SJSA1 (cell line): ENCODE data around the gene IGF2R. TPM values are rescaled to one million over a fixed set of nuclear protein-coding genes. Genes with fewer than 3 reads are reported as not detected.
"Not testable (repeated sequence)": the region's sequence is repeated elsewhere in the genome, so short reads cannot be mapped to it uniquely, and the experiment has no call there.

ENCODE experiments used
- DNase-seq, 2 experiments: peaks; one replicate each; pipeline ENCODE4 v3.0.0-alpha.2; 2015 to 2020; ENCODE audit warnings: low spot score in 2 of 2, low read depth in 1 of 2
- H3K27ac ChIP-seq: fragments of 250-450 bp; sonication (Bioruptor Pico); 2 replicates; pipeline ENCODE4 v1.5.1; 2020; ENCODE audit warnings: mild to moderate bottlenecking, moderate library complexity
- H3K27me3 ChIP-seq: fragments of 250-450 bp; sonication (Bioruptor Pico); replicated peaks from 2 replicates; pipeline ENCODE4 v1.5.1; 2020; ENCODE audit warnings: mild to moderate bottlenecking, moderate library complexity
- H3K36me3 ChIP-seq: fragments of 250-450 bp; sonication (Bioruptor Pico); 2 replicates; pipeline ENCODE4 v1.5.1; 2020; ENCODE audit warnings: mild to moderate bottlenecking
- H3K4me1 ChIP-seq: fragments of 250-450 bp; sonication (Bioruptor Pico); replicated peaks from 2 replicates; pipeline ENCODE4 v1.6.1; 2021; ENCODE audit warnings: mild to moderate bottlenecking
- H3K4me3 ChIP-seq: fragments of 250-450 bp; sonication (Bioruptor Pico); 2 replicates; pipeline ENCODE4 v1.5.1; 2020; ENCODE audit warnings: mild to moderate bottlenecking
- H3K9me3 ChIP-seq: fragments of 250-450 bp; sonication (Bioruptor Pico); replicated peaks from 2 replicates; pipeline ENCODE4 v1.5.1; 2020; ENCODE audit warnings: mild to moderate bottlenecking
- total RNA-seq: library from RNA; depleted of rRNA; stranded (reverse); fragments of >200 nt; shearing (Covaris generic); gene quantifications from 2 replicates; pipeline ENCODE4 v1.2.3, GENCODE V29; 2014; rRNA removed

The IGF2R gene, protein sequence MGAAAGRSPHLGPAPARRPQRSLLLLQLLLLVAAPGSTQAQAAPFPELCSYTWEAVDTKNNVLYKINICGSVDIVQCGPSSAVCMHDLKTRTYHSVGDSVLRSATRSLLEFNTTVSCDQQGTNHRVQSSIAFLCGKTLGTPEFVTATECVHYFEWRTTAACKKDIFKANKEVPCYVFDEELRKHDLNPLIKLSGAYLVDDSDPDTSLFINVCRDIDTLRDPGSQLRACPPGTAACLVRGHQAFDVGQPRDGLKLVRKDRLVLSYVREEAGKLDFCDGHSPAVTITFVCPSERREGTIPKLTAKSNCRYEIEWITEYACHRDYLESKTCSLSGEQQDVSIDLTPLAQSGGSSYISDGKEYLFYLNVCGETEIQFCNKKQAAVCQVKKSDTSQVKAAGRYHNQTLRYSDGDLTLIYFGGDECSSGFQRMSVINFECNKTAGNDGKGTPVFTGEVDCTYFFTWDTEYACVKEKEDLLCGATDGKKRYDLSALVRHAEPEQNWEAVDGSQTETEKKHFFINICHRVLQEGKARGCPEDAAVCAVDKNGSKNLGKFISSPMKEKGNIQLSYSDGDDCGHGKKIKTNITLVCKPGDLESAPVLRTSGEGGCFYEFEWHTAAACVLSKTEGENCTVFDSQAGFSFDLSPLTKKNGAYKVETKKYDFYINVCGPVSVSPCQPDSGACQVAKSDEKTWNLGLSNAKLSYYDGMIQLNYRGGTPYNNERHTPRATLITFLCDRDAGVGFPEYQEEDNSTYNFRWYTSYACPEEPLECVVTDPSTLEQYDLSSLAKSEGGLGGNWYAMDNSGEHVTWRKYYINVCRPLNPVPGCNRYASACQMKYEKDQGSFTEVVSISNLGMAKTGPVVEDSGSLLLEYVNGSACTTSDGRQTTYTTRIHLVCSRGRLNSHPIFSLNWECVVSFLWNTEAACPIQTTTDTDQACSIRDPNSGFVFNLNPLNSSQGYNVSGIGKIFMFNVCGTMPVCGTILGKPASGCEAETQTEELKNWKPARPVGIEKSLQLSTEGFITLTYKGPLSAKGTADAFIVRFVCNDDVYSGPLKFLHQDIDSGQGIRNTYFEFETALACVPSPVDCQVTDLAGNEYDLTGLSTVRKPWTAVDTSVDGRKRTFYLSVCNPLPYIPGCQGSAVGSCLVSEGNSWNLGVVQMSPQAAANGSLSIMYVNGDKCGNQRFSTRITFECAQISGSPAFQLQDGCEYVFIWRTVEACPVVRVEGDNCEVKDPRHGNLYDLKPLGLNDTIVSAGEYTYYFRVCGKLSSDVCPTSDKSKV (N-terminal part only)
- 29.4 and 54.7 TPM in 2 replicates for total RNA-seq

- DNase-seq = peak; percentile 71 to 90
- H3K27ac ChIP-seq = peak within 1 kb of the TSS; percentile 88
- peaks cover 16% of the 10 kb centered on the region for H3K4me1 ChIP-seq
- H3K36me3 ChIP-seq = peaks cover 5% of the 10 kb centered on the region
- peak within 1 kb of the TSS; percentile 96 for H3K4me3 ChIP-seq
- H3K27me3 ChIP-seq = no peaks in the 10 kb centered on the region
- H3K9me3 ChIP-seq = no peaks in the 10 kb centered on the region
These were observed at the start of gene IGF2R for GRCh38 chr6:159968295-159969203. IGF2R (plus strand) TSS chr6:159969082; CDS start chr6:159969247, 165 bp downstream.

- Histone ChIP-seq H3K27ac (no peak overlapping the region), H3K27me3 (no peaks in the 10 kb centered on the region)
These were observed 49.1 kb upstream of the IGF2R start for GRCh38 chr6:159919800-159920199.

DNA sequence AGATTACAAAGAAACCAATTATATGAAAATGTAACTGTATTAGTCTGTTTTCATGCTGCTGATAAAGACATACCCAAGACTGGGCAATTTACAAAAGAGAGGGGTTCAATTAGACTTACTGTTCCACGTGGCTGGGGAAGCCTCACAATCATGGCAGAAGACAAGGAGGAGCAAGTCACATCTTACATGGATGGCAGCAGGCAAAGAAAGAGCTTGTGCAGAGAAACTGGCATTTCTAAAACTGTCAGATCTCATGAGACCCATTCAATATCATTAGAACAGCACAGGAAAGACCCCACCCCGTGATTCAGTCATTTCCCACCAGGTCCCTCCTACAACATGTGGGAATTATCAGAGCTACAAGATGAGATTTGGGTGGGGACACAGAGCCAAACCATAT lies 44.7 kb upstream of the IGF2R start:
- H3K27me3 ChIP-seq, H3K36me3 ChIP-seq, DNase-seq, H3K4me3 ChIP-seq, H3K27ac ChIP-seq, H3K4me1 ChIP-seq, H3K9me3 ChIP-seq: not testable (repeated sequence)

More at GRCh38 chr6:159919800-159920199, 49.1 kb upstream of the IGF2R start:
- Histone ChIP-seq H3K4me3 (no peak overlapping the region), H3K36me3 (no peaks in the 10 kb centered on the region), H3K4me1 (no peaks in the 10 kb centered on the region), H3K9me3 (no peaks in the 10 kb centered on the region)
- no peak for DNase-seq

DNA sequence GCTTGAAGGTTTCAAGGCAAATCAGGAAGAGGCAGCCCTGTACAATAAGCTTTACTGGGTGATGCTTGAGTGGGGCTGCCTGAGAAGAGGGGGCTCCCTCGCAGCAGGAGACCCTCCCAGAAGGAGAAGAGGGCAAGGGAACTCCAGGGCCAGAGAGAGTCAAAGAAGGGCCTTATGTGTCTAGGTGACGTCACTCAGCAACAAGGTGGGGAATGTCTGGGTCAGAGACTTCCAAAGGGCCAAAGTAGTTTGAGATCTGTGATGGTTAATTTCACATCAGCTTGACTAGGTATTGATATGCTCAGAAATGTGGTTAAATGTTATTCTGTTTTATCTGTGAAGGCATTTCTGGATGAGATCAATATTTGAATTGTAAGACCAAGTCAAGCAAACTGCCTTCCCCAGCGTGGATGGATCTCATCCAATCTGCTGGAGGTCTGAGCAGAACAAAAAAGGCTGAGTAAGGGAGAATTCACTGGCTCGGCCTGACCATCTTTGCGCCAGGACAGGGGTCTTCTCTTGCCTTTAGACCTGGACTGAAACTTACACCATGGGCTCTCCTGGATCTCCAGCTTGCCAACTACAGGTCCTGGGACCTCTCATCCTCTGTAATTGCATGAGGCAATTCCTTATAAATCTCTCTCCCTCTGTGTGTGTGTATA lies 42.2 kb upstream of the IGF2R start:
- Histone ChIP-seq H3K4me3 (no peak overlapping the region), H3K4me1 (no peaks in the 10 kb centered on the region), H3K36me3 (no peaks in the 10 kb centered on the region), H3K9me3 (no peaks in the 10 kb centered on the region), H3K27me3 (no peaks in the 10 kb centered on the region), H3K27ac (no peak overlapping the region)
- no peak for DNase-seq

- H3K27me3 ChIP-seq = no peaks in the 10 kb centered on the region
- H3K4me1 ChIP-seq = no peaks in the 10 kb centered on the region
- no peaks in the 10 kb centered on the region for H3K9me3 ChIP-seq
- H3K36me3 ChIP-seq = no peaks in the 10 kb centered on the region
- H3K27ac ChIP-seq = no peak overlapping the region
- H3K4me3 ChIP-seq = no peak overlapping the region
- DNase-seq = no peak
These were observed 39.1 kb upstream of the IGF2R start for GRCh38 chr6:159929819-159930218.

DNA sequence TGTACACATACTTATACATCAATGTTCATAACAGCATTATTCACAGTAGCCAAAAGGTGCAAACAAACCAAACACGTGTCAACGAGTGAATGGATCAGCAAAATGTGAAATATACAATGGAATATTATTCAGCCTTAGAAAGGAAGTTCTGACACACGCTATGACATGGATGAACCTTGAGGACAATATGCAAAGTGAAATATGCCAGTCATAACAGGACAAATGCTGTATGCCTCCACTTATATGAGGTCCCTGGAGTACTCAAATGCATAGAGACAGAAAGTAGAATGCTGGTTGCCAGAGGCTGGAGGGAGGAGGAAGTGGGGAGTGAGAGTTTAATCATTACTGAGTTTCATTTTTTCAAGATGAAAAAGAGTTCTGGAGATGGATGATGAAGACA lies 37.8 kb upstream of the IGF2R start:
- no peaks in the 10 kb centered on the region for H3K9me3 ChIP-seq
- no peaks in the 10 kb centered on the region for H3K4me1 ChIP-seq
- DNase-seq = no peak

DNA sequence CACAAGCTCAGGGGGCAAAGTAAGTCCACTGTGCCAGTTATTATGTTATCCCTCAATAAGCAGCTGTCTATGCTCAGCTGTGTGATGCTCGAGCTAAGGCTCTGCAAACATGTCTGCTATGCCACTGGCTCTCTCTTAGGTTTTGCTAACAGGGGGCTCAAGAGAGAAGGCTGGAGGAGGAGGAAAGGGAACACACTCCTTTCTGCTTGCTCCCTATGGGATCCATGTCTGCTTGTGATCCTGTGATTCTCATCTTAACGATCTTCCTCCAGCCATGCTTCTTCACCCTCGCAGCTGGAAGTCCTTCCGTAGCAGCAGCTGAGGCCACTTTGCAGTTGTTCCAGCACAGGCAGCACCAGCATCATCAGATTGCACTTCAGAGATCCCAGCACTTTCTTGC lies 37.0 kb upstream of the IGF2R start:
- H3K4me3 ChIP-seq = no peak overlapping the region
- H3K9me3 ChIP-seq = no peaks in the 10 kb centered on the region
- no peak for DNase-seq
- H3K27ac ChIP-seq = no peak overlapping the region
- H3K27me3 ChIP-seq = no peaks in the 10 kb centered on the region
- H3K4me1 ChIP-seq = no peaks in the 10 kb centered on the region
- H3K36me3 ChIP-seq = no peaks in the 10 kb centered on the region

More for the DNA sequence above, 37.8 kb upstream of the IGF2R start:
- Histone ChIP-seq H3K27ac (no peak overlapping the region), H3K4me3 (no peak overlapping the region), H3K27me3 (no peaks in the 10 kb centered on the region), H3K36me3 (no peaks in the 10 kb centered on the region)

GRCh38 chr6:159933077-159933476 lies 35.8 kb upstream of the IGF2R start:
- no peaks in the 10 kb centered on the region for H3K27me3 ChIP-seq
- no peaks in the 10 kb centered on the region for H3K36me3 ChIP-seq
- no peak overlapping the region for H3K27ac ChIP-seq
- no peaks in the 10 kb centered on the region for H3K9me3 ChIP-seq
- no peaks in the 10 kb centered on the region for H3K4me1 ChIP-seq
- no peak for DNase-seq
- H3K4me3 ChIP-seq = no peak overlapping the region

DNA sequence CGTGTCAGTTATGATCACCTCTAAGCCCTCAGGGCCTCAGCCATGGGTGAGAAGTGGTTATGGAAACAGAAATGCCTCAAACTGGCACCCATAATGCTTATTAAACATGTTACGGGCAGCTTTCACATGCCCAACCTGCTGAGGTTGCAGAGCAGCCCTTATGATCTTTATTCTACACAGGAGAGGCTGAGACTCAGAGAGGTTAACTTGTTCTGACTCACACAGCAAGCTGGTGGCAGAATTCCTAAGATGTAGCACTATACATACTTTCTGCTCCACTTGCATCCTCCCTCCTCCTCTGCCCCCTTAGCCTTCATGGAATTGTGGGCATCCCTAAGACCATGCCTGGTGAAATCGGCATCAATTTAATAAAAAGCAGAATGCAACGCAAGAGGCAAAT lies 34.7 kb upstream of the IGF2R start:
- Histone ChIP-seq H3K4me1 (no peaks in the 10 kb centered on the region), H3K27me3 (no peaks in the 10 kb centered on the region), H3K36me3 (no peaks in the 10 kb centered on the region), H3K9me3 (no peaks in the 10 kb centered on the region), H3K4me3 (no peak overlapping the region), H3K27ac (no peak overlapping the region)
- DNase-seq = no peak

DNA sequence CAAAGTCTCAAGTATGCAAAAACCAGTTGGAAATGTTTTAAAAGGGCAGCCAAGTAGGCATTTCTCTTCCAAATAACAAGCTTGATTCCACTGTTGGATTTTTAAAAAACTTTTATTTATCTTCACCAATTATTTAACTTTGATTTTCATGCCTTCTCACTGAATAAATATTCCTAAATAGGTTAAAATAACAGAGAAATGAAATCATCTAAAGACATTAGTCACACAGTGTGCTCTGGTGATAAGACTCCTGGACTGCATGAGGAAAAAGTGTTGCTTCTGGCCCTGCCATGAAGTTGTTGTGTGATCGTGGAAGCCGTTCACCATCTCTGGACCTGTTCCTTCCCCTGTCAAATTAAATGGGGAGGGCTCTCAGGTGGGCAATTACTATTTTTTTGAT lies 33.8 kb upstream of the IGF2R start:
- H3K4me1 ChIP-seq = no peaks in the 10 kb centered on the region
- H3K36me3 ChIP-seq = no peaks in the 10 kb centered on the region
- H3K27me3 ChIP-seq = no peaks in the 10 kb centered on the region
- no peak for DNase-seq
- no peaks in the 10 kb centered on the region for H3K9me3 ChIP-seq
- no peak overlapping the region for H3K4me3 ChIP-seq
- H3K27ac ChIP-seq = no peak overlapping the region

- H3K4me1 ChIP-seq = no peaks in the 10 kb centered on the region
- no peak overlapping the region for H3K4me3 ChIP-seq
- no peaks in the 10 kb centered on the region for H3K36me3 ChIP-seq
- H3K9me3 ChIP-seq = no peaks in the 10 kb centered on the region
- H3K27me3 ChIP-seq = no peaks in the 10 kb centered on the region
- DNase-seq = no peak
- H3K27ac ChIP-seq = no peak overlapping the region
These were observed 33.2 kb upstream of the IGF2R start for GRCh38 chr6:159935633-159936032.

- H3K4me3 ChIP-seq = no peak overlapping the region
- H3K36me3 ChIP-seq = no peaks in the 10 kb centered on the region
- no peak overlapping the region for H3K27ac ChIP-seq
- H3K27me3 ChIP-seq = 0 out of 2 replicates have a peak, but pooled peaks cover 2% of the 10 kb centered on the region
- DNase-seq = no peak
- peaks cover 8% of the 10 kb centered on the region for H3K9me3 ChIP-seq
- 0 out of 2 replicates have a peak, but pooled peaks cover 4% of the 10 kb centered on the region for H3K4me1 ChIP-seq
These were observed 29.3 kb upstream of the IGF2R start for GRCh38 chr6:159939591-159940016.
